GM19099 (cell line): Measurements from ENCODE around the gene ARHGEF4.

Source experiments
- POLR2A ChIP-seq: IDR thresholded peaks from 3 replicates; pipeline ENCODE4 v1.6.1; 2011; ENCODE audit warnings: low read depth; ENCODE audit not compliant: insufficient read length; ENCODE audit errors: extremely low read depth

Gene ARHGEF4

DNA sequence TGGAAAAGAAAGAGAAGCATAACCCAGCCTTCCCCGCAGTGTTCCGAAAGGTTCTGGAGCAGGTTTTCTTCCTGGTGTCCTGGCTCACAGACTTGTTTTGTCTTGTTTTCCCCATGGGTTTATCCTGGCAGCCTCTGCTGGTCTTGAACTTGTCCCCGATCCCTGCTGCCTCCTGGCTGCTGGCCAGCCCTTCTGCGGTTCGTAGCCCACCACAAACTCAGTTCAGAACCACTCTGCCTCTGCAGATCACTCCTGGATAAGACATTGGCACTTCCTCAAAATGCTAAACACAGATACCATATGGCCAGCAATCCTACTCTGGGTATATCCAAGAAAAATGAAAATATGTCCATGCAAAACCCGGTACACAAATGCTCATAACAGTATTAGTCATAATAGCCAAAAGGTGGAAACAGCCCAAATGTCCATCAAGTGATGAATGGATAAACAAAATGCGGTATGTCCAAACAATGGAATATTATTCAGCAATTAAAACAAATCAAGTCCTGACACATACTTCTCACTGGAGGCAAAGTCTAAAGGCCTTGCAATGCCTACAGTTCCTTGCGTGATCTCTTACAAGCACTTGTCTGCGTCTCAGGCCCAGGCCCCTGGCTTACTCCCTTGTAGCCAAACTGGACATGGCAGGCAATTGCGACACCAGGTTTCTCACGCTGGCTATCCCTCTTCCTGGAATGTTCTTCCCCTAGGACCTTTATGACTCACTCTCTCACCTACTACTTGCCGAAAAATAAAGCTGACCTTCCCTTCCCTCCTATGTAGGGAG, 28.0 kb upstream of the ARHGEF4 start:
- no peak for TF ChIP-seq POLR2A

DNA sequence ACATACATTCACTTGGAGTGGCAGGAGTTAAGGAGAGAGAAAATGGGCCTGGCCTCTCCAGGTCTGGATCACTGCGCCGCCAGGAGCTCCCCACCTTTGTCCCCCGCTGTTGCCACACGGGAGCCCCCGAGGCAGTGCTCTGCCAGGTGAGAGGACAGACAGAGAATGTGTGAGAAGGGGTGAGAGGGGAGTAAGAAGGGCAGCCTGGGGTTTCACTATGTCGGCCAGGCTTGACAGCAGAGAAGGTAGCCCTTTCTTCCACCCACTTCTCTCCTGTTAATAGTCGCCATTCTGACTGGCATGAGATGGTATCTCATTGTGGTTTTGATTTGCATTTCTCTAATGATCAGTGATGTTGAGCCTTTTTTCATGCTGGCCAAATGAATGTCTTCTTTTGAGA, 26.2 kb upstream of the ARHGEF4 start:
- TF ChIP-seq POLR2A = no peak

GRCh38 chr2:130813722-130814121, 23.0 kb upstream of the ARHGEF4 start:
- no peak for TF ChIP-seq POLR2A

DNA sequence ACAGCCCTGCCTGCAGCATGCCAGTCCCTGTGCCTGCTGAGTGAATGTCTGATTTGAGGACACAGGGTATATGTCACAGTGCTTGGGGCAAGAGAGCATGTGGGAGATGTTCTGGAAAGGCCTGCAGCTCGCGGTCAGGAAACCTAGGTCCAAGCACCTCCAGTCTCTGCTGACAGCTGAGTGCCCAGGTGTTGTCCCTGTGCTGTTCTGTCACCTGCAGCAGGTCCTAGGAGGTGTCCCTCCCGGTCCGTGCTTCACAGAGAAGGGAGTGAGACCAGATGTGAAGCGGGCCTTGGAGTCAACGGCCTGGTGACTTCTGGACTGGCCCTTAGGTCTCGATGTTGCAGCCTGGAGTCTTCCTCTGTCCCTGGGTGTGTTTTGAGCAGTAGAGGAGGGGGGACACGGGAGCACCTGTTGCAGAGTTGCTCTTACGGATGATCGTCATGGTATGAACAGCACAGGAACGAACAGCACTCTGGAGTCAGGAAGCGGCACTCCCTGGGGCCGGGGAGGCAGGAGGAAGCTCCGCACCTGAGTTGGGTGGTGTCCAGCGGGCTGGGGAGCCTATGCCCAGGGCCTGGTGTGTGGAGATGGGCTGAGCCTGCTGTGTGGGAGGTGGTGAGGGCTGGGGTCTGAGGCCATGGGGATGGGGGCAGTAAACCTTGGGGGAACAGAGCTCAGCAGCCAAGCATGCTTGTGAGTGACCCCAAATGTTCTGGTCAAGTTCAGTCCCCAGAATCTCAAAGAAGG, 21.6 kb upstream of the ARHGEF4 start:
- TF ChIP-seq POLR2A = no peak

- TF ChIP-seq POLR2A = no peak
Observed at GRCh38 chr2:130818809-130819208, 17.9 kb upstream of the ARHGEF4 start.

DNA sequence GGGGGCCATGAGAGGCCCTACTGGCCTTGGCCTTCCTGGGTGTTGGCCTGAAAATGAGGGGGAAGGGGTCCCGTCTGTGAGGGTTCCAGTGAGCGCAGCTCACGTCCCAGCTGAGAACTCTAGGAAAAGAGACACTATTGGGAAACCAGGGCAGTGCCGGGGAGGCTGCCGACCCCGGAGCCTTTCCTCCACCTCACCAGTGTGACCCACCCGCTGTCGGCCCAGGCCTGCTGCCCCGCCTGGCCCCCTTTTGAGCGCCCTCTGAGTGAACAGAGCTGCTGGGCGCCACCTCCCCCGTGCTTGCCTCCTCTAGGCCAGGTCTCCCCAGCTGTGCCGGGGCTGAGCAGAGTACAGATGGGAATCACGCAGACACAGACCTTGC, 17.5 kb upstream of the ARHGEF4 start:
- TF ChIP-seq POLR2A = no peak

- TF ChIP-seq POLR2A = no peak
Observed at GRCh38 chr2:130819608-130820278, 17.0 kb upstream of the ARHGEF4 start.

DNA sequence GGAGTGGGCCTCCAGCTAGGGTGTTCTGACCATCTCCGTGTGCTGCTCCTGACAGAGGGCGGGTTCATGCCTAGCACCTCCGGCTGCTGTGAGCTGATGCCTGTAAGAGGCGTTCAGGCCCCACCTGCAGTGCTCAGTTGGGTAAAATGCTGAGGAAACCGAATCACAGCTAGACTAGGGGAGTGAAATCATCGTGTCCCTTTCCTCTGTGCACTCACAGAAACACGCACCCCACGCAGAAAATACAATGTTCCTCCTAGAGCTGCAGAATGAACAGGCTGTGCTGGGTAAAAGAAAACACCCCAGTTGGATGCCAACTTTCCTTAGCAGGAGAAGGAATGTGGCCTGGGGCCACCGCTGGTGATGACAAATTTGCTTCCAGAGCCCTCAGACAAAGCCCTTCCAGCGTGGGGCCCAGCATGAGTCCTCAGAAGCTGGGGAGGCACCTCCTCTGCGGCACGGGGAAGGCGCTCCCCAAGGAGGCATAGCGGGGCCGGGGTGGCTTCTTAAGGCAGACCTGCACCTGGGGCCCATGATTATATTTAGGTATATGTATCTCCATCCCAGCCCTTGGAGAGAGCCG, 16.3 kb upstream of the ARHGEF4 start:
- no peak for TF ChIP-seq POLR2A

DNA sequence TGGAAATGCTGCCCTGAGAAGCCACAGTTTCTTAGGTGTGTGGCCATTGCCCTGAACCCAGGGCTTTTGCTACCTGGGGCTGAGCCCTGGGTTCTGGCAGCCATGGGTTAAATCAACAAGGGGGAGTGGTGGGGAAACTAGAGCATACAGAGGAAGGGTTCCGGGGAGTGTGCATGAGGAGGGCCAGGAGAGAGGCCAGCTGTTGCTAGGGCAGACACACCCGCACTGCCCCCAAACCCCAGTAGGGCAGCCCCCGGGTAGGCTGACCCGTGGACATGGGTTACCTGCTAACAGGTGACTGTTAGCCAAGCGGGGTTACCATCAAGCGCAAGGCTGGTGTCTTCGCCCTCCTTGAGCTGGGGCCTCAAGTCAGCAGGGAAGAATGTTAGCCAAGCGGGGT, 14.8 kb upstream of the ARHGEF4 start:
- no peak for TF ChIP-seq POLR2A

DNA sequence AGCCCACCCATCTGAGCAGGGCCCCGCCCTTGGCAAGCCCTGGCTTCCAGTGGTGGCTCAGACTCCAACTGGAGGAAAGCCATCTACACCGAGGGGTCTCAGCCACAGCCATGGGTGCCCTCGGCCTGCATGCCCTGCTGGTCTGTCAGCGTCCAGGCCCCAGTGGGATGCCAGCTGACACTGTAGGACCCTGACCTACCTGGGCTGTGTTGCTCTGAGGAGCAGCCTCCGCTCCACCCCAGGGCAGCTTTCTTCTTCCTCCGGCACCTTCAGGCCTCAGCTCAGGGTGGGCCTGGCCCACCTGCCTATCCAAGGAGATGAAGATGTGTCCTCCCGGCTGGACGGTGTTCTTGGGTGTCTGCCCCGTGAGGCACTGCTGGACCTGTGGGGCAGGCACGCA, 13.9 kb upstream of the ARHGEF4 start:
- TF ChIP-seq POLR2A = no peak

- TF ChIP-seq POLR2A = no peak
Observed at GRCh38 chr2:130823171-130823885, 13.4 kb upstream of the ARHGEF4 start.

GRCh38 chr2:130823886-130824491, 12.7 kb upstream of the ARHGEF4 start:
- TF ChIP-seq POLR2A = no peak

- TF ChIP-seq POLR2A = no peak
Observed at GRCh38 chr2:130824492-130825061, 12.1 kb upstream of the ARHGEF4 start.
